ENCODE results near the gene ZNF773. TPM values are rescaled to one million over a fixed set of nuclear protein-coding genes. Genes with fewer than 3 reads are reported as not detected.

ZNF773 gene
- total RNA-seq, result 35.6 TPM

GRCh38 chr19:57499680-57500395 is at the start of gene ZNF773:
ZNF773 (plus strand) TSS chr19:57499938; CDS start chr19:57500081, 143 bp downstream.

DNA sequence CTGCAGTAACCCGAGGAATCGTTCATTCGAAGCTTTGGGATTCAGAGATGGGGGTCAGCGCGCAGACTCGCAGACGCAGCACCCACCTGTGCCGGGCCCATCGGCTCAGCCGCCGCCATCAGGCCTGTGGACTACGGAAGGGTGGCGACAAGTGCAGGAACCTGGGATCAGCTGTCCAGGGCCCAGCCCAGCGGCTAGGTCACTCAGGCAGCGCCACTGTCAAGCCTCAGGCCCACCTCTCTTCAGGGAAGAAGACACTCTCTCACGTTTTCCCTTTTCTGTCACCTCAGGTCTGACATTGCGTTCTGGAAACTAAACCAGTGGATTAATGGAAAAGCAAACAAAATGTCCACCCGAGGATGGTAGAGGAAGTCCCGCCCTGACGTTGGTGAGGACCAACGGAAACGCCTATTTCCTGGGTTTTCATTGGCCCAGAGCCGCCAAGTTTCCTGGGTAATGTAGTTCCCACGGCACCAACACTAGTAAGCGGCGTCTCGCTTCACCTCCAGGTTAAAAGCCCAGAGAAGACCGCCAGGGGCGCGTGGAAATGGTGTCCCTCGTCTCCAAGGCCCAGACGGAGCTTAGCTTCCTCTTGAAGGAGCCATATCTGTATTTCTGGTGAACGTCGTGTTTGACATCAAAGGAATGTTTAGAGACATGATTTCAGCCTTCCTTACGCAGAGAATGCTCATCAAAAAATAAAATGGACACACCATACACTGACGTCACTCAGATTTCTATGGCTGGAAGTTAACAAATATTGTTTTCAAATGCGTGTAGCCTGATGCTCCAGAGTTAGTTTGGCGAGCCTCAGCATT is 22.3 kb upstream of the ZNF773 start, which contains the start of gene ZNF772:
Gene ZNF772 (minus strand): TSS at position 376 of the 818 bp plus-strand sequence. CDS start 257 bp downstream, at position 119.

GRCh38 chr19:57487477-57488298 is 12.1 kb upstream of the ZNF773 start, which contains the start of gene ZNF419:
ZNF419 (plus strand) TSS chr19:57487750; CDS start chr19:57487951, 201 bp downstream.

GRCh38 chr19:57527136-57527881 is 27.6 kb downstream of the ZNF773 start, which contains the start of gene ZNF549:
ZNF549 (plus strand) TSS chr19:57527356; CDS start chr19:57527574, 218 bp downstream.

Other genes starting within 250 kb of the ZNF773 start
- 164 TPM for gene ZNF460, start 219.5 kb upstream of the ZNF773 start, total RNA-seq
- 37.8 TPM for gene ZNF543, start 179.5 kb upstream of the ZNF773 start, total RNA-seq
- gene ZNF304, start 148.7 kb upstream of the ZNF773 start, total RNA-seq, result 18.3 TPM
- gene TRAPPC2B, start 136.4 kb upstream of the ZNF773 start, total RNA-seq, result 25.2 TPM
- 3.4 TPM for gene ZNF547, start 136.4 kb upstream of the ZNF773 start, total RNA-seq
- gene ZNF548, start 110.1 kb upstream of the ZNF773 start, total RNA-seq, result 62.6 TPM
- 33.2 TPM for gene ZNF17, start 88.8 kb upstream of the ZNF773 start, total RNA-seq
- gene ZNF749, start 64.6 kb upstream of the ZNF773 start, total RNA-seq, result 35.1 TPM
- 4.6 TPM for gene VN1R1, start 42.8 kb upstream of the ZNF773 start, total RNA-seq
- 78.2 TPM for gene ZNF772, start 22.4 kb upstream of the ZNF773 start, total RNA-seq
- 25.7 TPM for gene ZNF419, start 12.2 kb upstream of the ZNF773 start, total RNA-seq
- 20.1 TPM for gene ZNF549, start 27.4 kb downstream of the ZNF773 start, total RNA-seq
- gene ZNF550, start 59.9 kb downstream of the ZNF773 start, total RNA-seq, result 23.3 TPM
- 10.8 TPM for gene ZNF416, start 79.0 kb downstream of the ZNF773 start, total RNA-seq
- 28.7 TPM for gene ZIK1, start 84.2 kb downstream of the ZNF773 start, total RNA-seq
- gene ZNF530, start 99.9 kb downstream of the ZNF773 start, total RNA-seq, result 7.1 TPM
- 65.3 TPM for gene ZNF134, start 114.3 kb downstream of the ZNF773 start, total RNA-seq
- gene ZNF211, start 133.2 kb downstream of the ZNF773 start, total RNA-seq, result 40.5 TPM
- gene ZSCAN4, start 169.0 kb downstream of the ZNF773 start, total RNA-seq, result not detected
- gene ZNF551, start 182.0 kb downstream of the ZNF773 start, total RNA-seq, result 23.9 TPM
- 33.0 TPM for gene ZNF154, start 209.3 kb downstream of the ZNF773 start, total RNA-seq
- 27.8 TPM for gene ZNF671, start 227.7 kb downstream of the ZNF773 start, total RNA-seq
- gene ZNF776, start 246.9 kb downstream of the ZNF773 start, total RNA-seq, result 48.5 TPM

All from camera-type eye (tissue), 1 donor.